ENCODE data around the gene CCL27.

CCL27 gene

DNA sequence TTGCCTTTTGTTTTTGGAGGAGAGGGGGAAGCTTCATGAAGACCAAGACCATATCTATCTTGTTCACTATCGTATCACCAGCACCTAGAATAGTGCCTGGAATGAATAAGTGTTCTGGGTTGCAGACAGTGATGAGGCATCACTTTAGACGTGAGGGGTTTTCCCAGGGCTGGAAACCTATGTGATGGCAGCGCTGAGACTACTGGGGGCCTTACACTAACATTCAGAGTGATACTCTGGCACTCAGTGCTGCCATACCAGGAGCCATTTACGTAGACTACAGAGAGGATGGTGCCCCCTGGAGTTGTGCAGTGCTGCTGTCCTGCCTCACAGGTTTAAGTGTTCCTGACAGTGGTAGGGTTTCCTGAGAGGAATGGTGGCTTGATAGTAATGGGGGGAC lies 21.7 kb upstream of the CCL27 start:
- DNase-seq = no peak

DNA sequence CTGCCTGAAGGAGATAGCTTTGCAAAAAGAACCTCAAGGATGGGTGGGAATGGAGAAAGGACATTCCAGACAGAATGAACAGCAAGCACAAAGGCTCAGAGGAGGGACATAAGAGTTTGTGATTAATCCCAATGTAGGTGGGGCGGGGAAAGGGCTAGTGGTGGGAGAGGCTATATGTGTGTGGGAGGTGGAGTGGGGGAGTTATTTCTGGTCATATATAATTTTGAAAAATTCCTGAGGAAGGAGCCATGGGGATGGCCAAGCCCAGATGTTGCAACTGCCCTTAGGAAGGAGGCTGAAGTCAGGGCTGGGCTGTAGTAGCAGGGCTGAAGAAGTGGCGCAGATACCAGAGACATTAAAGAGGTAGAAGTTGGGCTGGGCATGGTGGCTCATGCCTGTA lies 13.4 kb upstream of the CCL27 start:
- no peak for DNase-seq

DNA sequence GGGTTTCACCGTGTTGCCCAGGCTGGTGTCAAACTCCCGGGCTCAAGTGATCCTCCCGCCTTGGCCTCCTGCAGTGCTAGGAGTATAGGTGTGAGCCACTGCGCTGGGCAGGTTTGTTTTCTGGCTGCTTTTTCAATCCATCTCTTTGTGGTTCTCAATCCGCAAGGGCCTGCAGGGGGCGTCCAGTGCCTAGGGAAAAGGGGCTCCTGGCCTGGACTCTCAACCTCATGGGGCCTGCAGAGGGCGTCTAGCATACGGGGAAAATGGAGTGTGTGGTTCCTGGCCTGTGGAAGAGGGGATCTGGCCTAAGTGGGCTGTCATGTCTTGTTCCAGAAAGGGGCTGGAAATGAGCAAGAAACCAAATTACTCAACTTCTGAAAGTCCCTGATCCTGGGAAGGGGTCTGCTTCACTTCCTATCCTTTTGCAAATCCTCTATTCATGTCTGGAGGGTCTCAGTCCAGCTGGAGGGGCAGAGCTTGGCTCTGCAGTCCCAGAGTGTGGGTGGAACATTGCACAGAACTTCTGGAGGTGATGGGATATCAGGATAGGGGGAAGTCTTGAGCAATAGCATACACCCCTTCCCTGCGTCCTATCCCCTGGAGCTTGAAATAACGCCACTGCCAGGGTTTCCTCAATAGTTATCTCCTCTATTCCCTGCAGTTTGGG lies 12.7 kb upstream of the CCL27 start:
- DNase-seq = peak; percentile 80 to 83

DNA sequence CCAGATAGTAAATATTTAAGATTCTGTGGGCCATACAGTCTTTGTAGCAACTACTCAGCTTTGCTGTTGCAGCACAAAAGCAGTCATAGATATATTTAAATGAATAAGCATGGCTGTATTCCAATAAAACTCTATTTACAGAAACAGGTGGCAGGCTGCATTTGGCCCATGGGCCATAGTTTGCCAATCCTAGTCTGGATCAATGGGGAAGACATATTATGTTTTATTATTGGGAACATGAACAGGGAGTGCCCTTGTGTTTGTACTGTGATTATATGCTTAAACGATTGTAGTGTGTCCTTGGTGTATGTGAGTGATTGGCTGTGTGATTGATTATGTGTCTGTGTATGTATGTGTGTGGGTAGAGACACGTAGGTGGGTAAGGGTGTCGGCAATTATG lies 12.0 kb upstream of the CCL27 start:
- no peak for DNase-seq

DNA sequence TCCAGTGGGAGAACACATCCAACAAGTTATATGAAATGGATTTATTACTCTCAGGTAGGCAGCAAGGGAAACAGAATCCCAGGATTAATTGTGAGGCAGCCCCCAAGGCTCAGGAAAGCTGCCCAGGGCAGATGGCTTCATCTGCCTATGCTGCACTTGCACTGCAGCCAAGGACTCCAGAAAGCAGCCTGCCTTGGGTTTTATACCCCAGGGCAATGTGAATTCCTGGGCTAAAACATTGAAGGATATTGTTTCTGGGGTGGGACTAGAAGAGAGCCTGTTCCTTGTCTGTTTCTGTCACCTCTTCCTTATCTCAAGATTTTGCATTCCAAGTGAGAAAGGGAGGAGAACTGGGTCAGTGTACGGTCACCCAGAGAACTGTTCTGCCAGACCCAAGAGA lies 8.8 kb upstream of the CCL27 start:
- DNase-seq = no peak

DNA sequence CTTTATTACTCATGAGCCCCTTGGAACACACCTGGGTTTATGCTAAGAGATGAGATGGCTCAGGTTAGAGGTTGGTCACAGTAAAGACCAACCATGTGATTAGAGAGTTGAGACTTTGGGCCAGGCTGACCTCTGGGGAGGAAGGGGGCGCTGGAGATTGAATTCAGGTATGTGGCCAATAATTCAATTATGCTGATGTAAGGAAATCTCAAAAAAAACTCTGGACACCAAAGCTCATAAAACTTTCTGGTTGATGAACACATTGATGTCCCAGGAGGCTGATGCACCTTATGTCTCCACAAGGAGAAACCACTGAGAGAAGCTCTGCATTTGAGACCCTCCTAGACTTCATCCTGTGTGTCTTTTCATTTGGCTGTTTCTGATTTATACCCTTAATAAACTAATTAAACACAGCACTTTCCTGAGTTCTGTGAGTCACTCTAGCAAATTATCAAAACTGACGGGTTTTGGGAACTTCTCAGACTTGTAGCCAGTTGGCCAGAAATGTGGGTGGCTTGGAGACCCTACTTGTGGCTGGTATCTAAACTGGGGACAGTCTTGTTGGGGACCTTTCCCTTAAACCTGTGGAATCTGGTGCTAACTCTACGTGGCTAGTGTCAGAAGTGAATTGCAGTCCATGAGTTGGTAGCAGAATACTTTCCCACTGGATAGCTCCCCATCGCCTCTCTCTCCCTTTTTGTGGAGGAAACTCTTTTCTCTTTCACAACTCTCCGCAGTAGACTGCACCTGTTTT lies 7.5 kb upstream of the CCL27 start:
- DNase-seq = no peak

DNA sequence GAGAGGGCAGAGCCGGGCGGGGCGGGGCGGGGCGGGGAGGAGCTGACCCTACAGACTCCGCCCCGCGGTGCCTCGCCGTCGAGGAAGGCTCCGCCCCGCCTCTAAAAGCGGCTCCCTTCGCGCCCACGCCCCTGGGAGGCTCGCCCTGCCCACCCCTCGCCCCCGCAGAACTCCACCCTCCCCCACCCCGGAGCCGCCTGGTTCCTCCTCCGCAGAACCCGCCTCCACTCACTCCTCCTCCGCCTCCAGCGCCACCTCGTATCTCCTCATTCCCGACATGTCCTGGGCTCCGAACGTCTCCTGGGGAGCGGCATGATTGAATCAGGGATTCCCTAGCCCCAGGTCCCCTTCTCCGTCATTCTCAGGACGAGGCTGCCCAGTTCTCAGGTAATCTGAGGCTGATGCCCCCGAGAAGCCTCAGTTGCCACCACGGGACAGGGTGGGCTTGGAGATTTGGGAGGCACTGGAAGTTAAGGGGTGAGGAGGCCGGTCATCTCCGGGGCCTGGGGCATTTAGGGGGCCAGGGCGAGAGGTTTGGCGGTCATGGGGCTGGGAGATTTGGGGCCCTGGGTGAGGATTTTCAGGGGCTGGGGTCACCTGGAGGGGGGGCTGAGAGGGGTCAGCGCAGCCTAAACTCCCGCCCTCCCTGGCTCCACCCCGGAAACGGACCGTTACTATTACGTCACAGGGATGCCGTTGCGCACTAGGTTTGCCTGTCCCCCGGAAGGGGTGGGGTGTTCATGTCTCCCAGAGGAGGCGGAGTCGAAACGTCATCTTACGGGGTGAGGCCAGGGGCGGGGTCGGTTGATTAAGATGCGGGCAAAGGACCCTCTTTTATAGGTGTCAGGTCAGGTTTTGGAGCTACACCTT lies 3.2 kb upstream of the CCL27 start:
- DNase-seq = peak; percentile 95 to 96

DNA sequence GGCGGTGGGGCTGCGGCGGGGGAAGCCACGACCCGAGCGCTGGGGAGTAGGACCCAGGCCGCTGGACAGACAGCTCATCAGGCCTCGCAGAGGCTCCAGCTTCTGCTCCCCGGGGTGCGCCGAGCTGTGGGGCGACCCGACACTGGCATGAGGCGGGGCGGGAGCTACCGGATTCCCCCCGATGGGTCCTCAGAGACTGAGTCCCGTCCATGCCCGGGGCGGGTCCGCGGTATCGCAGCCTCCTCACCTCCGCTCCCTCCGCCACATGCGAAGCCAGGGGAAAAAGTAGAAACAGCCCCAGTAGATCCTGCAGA lies 2.6 kb upstream of the CCL27 start:
- no peak for DNase-seq

DNA sequence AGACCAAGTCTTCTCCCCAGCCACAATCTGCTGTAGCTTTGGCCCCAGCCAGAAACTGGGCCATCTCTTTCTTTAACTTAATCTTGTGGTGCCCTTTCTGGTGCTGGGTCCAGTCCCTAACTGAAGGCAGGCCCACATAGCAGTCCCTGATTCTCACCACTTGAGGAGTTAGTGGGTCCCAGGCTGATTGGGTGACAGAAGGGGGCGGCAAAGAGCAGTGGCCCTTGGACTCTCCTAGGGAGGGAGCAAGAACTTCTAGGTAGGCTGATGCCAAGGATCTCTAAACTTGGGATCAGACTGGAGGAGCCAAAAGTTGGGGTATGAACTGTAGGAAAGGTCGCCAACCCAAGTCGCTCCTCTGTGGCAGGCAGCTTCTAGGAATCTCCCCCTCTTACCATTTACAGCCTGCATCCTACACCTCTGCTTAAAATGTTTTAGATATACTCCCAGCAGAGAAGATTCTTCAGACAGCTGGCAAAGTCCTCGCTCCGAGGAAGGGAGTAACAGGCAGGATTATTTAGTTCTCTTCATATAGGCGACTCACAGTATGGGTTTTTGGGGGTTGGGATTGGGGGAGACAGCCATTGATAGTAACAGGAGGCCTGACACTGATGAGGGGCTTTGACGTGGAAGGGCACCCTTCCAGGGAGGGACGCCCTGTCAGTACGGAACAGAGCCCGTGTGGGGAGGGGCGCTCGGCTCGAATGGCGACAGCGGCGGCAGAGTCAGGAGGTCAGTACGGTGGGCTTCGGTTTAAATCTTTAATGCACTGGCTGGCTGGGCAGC lies 2.0 kb upstream of the CCL27 start:
- peak; percentile 57 to 68 for DNase-seq

DNA sequence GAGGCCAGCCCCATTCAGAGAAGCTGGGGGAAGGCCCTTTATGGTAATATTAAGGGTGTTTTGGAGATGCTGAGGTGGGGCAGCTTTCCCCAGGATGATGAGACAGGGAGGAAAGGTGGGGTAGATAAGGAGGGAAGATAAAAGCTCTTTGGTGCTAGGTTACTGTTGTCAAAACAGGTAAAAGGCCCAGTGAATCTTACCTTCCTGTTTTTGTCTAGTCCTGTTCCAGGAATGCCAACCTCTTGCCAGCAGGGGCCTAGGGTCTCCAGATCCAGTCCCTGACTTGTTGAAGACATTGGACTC lies 797 bp upstream of the CCL27 start:
- no peak for DNase-seq

DNA sequence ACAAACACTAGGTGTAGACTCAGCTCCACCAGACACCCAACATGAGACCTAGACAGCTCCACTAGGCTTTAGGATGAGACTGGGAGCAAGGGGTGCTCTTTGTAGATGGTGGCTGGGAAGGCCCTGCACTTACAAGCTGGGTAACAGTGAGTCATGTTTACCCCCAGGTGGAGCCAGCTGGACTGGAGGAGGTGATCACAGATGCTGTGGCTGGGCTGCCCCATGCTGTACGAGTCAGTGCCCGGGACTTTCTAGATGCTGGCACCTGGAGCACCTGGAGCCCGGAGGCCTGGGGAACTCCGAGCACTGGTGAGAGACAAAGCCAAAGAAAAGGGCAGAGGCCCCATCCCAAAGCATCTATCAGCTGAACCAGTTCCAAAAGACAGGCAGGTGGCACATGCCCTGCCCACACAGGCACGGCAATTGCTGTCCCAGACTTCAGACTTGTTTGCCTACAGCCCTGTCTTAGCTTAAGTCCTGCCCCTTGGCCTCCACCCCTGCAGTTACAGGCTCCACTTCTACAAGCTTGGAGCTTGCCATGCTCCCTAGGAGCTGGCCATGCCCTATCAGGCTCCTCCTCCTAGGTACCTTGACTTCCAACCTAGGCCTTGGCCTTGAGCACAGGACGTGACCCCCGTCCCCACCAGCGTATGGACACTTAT lies 2.7 kb downstream of the CCL27 start:
- no peak for DNase-seq

DNA sequence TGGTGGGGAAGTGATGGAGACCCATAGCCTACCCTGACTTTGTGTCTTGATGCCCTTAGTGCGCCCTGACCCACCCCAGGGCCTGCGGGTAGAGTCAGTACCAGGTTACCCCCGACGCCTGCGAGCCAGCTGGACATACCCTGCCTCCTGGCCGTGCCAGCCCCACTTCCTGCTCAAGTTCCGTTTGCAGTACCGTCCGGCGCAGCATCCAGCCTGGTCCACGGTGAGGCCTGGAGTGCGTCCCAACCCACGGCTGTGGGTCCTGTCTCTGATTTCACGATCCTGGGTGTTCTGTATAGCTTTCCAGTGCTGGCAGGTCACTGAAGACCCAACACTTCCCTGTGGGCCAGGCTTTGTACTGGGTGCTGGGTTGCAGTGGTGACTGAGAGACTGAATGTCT lies 4.0 kb downstream of the CCL27 start:
- no peak for DNase-seq

DNA sequence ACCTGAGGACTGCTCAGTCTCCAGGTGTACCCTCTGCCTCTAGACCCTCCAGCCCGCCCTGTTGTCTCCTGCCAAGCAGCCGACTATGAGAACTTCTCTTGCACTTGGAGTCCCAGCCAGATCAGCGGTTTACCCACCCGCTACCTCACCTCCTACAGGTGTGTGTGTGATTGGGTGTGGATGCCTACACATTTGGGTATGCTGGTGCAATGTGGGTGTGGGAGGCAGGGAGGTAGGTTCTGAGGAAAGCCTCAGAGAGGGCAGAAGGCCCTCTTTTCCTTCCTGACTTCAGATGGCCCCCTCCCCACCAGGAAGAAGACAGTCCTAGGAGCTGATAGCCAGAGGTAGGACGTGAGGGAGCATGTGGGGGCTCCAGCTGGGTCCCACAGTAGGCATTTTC lies 5.5 kb downstream of the CCL27 start:
- no peak for DNase-seq

DNA sequence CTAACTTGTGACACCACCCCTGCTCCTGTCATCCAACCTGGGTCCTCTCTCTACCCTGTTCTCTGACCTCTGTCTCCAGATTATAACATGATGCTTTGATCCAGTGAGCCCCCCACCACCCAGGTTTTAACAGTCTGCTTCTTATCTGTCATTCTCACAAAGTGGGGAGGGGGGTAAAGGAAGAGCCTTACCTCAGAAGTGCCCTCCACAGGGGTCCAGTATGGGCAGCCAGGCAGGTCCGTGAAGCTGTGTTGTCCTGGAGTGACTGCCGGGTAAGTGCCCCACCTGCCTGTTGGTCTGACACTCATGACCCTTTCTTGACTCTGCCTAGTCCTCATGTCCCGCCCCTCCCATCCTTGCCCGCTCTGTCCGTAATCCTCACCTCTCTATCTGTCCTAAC lies 7.1 kb downstream of the CCL27 start:
- DNase-seq = no peak

DNA sequence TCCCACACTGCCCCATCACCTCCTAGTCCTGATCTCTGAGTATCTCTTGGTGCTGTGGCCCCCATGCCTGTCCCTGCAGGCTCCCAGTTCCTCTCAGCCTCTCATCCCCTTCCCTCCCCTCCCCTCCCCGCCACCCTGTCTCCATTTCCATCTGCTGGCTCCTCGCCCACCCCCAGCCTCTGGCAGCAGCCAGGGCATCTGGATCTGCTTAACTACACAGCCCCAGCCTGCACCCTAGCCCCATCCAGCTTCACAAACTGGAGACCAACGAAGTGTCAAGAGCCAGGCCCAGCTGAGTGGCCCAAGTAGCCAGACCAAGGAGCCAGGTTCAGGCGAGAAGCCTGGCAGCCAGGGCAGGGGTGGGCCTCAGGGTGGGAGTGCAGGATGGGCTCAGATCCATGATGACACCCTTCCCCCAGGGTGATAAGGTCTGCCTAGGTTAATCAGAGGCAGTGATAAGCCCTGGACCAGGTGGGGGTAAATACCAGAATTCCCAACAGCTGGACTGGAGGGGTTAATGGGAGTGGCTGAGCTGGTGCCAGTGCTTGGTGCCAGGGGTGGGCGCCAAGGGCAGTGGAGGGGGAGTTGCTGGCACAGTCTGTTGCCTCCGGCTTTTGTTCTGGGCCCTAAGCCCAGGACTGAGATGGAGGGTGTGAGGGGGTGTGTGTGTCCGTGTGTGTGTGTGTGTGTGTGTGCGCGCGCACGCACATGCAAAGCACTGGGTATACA lies 8.0 kb downstream of the CCL27 start:
- DNase-seq = no peak

DNA sequence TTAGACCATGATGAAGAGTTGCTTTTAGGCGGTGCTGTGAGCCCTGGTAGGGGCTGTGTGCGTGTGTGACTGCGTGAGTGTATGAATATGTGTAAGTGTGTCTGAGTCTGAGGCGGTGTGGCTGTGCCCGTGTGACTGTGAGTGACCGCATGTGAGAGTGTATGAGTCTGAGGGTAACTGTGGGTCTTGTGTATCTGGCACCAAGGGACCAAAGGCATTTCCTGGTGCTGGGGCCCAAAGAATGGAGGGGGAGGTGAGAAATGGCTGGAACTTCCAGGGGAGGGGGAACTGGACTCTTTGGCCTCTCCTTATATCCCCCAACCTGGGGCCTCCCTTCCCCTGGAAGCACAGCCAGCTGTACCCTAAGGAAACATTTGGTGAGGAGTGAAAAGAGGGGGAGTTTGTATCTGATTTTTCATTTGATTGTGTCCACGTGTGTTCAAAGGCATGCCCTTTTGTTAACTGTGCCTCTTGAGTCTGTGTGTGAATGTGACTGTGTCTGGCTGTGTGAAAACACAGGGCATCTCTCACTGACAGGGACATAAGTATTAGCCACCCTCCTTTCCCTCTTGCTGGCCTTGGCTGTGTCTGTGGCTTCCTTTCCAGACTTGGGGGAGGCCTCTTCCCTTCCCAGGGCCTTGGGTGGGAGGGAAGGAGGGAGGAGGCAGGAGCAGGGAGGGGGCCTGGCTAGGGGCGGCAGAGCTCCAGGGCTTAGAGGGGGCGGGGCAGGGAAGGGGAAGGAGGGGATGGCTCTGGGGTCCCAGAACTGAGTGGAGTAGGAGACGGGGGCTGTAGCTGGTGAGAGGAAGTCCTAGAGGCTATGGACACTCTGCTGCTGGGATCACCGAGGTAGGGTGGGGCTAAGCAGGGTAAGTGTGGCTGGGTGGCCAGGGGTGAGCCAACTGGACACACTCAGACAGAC lies 9.0 kb downstream of the CCL27 start:
- DNase-seq = no peak

DNA sequence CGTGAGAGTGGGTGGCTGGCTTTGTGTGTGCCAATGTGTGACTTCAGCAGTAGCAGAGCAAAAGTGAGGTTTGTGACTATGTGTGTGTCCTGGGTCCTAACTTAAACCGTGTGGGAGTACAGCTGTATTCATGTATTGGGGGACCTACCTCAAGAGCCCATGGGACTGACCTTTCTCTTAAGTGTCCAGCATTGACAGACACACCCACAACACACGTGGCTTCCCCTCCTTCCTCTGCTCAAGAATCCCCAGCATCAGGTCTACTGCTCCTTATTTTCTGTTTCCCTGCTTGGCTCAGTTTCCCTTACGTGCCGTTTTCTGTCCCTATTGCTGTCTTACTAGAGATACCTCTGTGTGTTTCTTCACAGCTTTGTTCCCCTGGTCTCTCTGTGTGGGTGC lies 9.9 kb downstream of the CCL27 start:
- no peak for DNase-seq

DNA sequence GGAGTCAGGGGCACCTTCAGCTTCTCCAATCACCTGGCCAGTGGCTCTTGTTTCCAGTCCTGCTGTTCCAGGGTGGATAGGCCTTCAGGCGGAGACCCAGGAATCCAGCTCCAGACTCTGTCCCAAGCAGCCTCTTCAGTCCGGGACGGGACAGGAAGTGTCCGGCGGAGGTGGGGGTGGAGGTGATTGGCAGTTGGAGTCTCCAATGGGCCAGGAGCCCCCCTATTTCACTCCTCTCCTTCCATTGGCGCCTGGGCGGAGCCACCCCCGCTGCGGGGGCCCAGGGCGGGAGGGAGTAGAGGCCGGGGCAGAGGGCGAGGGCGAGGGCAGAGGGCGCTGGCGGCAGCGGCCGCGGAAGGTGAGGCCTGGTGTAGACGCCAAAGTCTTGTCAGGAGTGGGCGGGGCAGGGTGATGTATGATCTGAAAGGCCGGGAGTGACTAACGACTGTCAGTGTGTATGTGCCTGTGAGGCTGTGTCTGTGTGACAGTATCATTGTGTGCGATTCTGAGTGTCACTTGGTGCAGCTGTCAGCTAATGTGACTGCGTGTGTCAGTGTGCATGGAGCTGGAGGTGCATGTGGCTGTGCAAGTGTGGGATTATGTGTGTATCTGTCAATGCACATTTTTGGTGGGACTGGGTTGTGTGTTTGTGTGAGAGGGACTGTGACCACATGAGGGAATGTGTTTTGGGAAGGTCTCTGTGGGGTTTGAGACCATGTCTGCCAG lies 10.4 kb downstream of the CCL27 start, which contains the start of gene IL11RA:
TSS of gene IL11RA (plus strand) at position 310 of the 726 bp plus-strand sequence. CDS start 3,033 bp downstream, outside the sequence.
- DNase-seq = no peak

DNA sequence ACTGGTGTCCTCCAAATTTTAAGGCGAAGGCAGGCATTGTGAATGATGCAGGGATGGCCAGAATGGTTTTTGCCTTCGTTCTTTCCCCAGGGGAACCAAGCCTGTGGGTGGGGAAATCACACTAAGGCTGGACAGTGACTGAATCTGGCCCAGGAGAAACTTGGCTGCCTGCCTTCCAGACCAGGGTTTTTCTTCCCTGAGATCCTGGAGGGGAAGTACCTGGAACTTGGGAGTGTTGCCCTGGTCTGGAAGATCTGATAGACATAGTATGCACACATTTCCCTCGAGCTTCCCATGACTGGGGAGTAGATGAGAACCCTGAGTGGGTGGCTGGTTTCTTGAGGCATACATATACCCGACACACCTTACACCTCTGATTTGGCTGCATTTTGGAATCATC lies 11.1 kb downstream of the CCL27 start:
- no peak for DNase-seq

DNA sequence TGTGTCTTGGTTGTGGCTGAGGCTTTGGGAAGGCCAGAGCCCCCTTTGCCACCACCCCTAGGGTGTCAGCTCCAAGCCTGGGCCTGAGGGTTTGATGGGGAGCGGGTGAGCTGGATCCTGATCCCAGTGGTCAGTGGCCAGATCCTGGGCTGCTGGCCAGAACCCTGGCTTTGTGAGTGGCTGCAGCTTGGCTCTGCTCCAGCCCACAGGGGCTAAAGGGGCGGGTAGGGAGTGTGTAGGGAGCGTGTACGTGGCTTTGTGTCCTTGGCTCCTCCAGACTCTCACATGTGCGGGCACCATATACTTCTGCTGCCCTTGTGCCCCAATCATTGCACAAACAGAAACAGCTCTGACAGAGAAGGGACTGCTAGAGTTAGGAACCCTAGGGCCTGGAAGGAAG lies 11.6 kb downstream of the CCL27 start:
- DNase-seq = no peak
